GM12892 (cell line): ENCODE results near the gene CDC42SE2.

Experiments used
- POLR2A ChIP-seq: IDR thresholded peaks from 2 replicates; pipeline ENCODE4 v1.6.1; 2011; ENCODE audit warnings: low read depth, low read length, control low read depth
- POLR2AphosphoS5 ChIP-seq: IDR thresholded peaks from 2 replicates; pipeline ENCODE4 v1.6.1; 2011; ENCODE audit warnings: low read depth, low read length, control low read depth
- TAF1 ChIP-seq: IDR thresholded peaks from 2 replicates; pipeline ENCODE4 v1.6.1; 2011; ENCODE audit warnings: low read depth, mild to moderate bottlenecking, control low read depth, low read length, borderline replicate concordance

- TF ChIP-seq TAF1 (no peak), POLR2A (no peak), POLR2AphosphoS5 (no peak)
Observed at GRCh38 chr5:131441184-131441583, 177.3 kb downstream of the CDC42SE2 start.
